Neural cell (in vitro differentiated cells): Measurements from ENCODE around the gene SLAMF9.

Source experiments
- EP300 ChIP-seq: fragments of 450-650 bp; conservative IDR thresholded peaks from 2 replicates; pipeline ENCODE4 v1.6.1; 2014; ENCODE audit warnings: antibody characterized with exemption, mild to moderate bottlenecking, moderate library complexity; ENCODE audit not compliant: poor library complexity, severe bottlenecking
- POLR2AphosphoS5 ChIP-seq: IDR thresholded peaks from 2 replicates; pipeline ENCODE4 v1.6.1; 2012
- SMC3 ChIP-seq: fragments of 450-650 bp; conservative IDR thresholded peaks from 2 replicates; pipeline ENCODE4 v1.6.1; 2014; ENCODE audit warnings: antibody characterized with exemption, mild to moderate bottlenecking, moderate library complexity; ENCODE audit not compliant: poor library complexity
- TF ChIP-seq, protein P1 (sequence below): fragments of 450-650 bp; IDR thresholded peaks from 2 replicates; pipeline ENCODE4 v1.5.1; 2014; ENCODE audit warnings: antibody characterized with exemption, mild to moderate bottlenecking, moderate library complexity; ENCODE audit not compliant: poor library complexity, severe bottlenecking
- TF ChIP-seq, protein P2 (sequence below): IDR thresholded peaks from 2 replicates; pipeline ENCODE4 v1.6.1; 2012; ENCODE audit warnings: borderline replicate concordance

DNA sequence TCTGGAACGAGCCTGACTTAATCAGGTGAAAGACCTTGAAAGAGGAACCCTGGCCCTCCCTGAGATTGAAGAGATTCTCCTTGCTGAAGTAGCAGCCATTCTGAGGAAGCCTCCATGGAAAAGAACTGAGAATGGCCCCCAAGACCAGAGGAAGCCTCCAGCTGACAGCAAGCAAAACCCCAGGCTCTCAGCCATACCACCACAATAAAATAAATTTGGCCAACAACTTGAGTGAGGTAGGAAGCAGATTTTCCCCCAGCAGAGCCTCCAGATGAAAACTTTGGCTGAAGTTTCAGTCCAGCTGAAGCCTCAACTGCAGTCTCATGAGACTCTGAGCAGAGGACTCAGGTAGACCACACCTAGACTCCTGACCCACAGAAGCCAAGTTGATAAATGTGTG is 34.0 kb upstream of the SLAMF9 start:
- TF ChIP-seq, protein P1, sequence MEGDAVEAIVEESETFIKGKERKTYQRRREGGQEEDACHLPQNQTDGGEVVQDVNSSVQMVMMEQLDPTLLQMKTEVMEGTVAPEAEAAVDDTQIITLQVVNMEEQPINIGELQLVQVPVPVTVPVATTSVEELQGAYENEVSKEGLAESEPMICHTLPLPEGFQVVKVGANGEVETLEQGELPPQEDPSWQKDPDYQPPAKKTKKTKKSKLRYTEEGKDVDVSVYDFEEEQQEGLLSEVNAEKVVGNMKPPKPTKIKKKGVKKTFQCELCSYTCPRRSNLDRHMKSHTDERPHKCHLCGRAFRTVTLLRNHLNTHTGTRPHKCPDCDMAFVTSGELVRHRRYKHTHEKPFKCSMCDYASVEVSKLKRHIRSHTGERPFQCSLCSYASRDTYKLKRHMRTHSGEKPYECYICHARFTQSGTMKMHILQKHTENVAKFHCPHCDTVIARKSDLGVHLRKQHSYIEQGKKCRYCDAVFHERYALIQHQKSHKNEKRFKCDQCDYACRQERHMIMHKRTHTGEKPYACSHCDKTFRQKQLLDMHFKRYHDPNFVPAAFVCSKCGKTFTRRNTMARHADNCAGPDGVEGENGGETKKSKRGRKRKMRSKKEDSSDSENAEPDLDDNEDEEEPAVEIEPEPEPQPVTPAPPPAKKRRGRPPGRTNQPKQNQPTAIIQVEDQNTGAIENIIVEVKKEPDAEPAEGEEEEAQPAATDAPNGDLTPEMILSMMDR, result no peak
- TF ChIP-seq SMC3, result no peak
- TF ChIP-seq, protein P2, sequence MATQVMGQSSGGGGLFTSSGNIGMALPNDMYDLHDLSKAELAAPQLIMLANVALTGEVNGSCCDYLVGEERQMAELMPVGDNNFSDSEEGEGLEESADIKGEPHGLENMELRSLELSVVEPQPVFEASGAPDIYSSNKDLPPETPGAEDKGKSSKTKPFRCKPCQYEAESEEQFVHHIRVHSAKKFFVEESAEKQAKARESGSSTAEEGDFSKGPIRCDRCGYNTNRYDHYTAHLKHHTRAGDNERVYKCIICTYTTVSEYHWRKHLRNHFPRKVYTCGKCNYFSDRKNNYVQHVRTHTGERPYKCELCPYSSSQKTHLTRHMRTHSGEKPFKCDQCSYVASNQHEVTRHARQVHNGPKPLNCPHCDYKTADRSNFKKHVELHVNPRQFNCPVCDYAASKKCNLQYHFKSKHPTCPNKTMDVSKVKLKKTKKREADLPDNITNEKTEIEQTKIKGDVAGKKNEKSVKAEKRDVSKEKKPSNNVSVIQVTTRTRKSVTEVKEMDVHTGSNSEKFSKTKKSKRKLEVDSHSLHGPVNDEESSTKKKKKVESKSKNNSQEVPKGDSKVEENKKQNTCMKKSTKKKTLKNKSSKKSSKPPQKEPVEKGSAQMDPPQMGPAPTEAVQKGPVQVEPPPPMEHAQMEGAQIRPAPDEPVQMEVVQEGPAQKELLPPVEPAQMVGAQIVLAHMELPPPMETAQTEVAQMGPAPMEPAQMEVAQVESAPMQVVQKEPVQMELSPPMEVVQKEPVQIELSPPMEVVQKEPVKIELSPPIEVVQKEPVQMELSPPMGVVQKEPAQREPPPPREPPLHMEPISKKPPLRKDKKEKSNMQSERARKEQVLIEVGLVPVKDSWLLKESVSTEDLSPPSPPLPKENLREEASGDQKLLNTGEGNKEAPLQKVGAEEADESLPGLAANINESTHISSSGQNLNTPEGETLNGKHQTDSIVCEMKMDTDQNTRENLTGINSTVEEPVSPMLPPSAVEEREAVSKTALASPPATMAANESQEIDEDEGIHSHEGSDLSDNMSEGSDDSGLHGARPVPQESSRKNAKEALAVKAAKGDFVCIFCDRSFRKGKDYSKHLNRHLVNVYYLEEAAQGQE, result no peak
- TF ChIP-seq POLR2AphosphoS5, result no peak
- no peak for TF ChIP-seq EP300
